ENCODE data around the gene CTDSPL. TPM values are rescaled to one million over a fixed set of nuclear protein-coding genes. Genes with fewer than 3 reads are reported as not detected.

Gene CTDSPL
- total and polyA plus RNA-seq, 2 of the 8 experiments (the other 6 are each of a cell fraction or from before 2014, with no cell fraction given), result 20.3 to 42.2 TPM

GRCh38 chr3:38015984-38016383 is 154.3 kb downstream of the CTDSPL start (continued):
- TF ChIP-seq RFX5 (IDR thresholded peaks at IDR 0.05; ENCODE audit: borderline replicate concordance, low read depth, low read length), result no peak
- TF ChIP-seq JUND (IDR thresholded peaks at IDR 0.05; ENCODE audit: low read length), result no peak
